ENCODE results near the gene NMNAT3.

NMNAT3 gene

GRCh38 chr3:139541532-139542288 is 136.1 kb downstream of the NMNAT3 start:
- no peak for DNase-seq (ENCODE audit: low read depth in 2 of 2)

GRCh38 chr3:139540651-139541531 is 136.9 kb downstream of the NMNAT3 start:
- DNase-seq (ENCODE audit: low read depth in 2 of 2), result no peak

- no peak for DNase-seq (ENCODE audit: low read depth in 2 of 2)
These were observed 139.0 kb downstream of the NMNAT3 start for GRCh38 chr3:139538733-139539132.

GRCh38 chr3:139537795-139538621 is 139.8 kb downstream of the NMNAT3 start:
- no peak for DNase-seq (ENCODE audit: low read depth in 2 of 2)

GRCh38 chr3:139537361-139537760 is 140.4 kb downstream of the NMNAT3 start:
- no peak for DNase-seq (ENCODE audit: low read depth in 2 of 2)

GRCh38 chr3:139534992-139535879 is 142.5 kb downstream of the NMNAT3 start:
- DNase-seq (ENCODE audit: low read depth in 2 of 2), result no peak

GRCh38 chr3:139534455-139534812 is 143.3 kb downstream of the NMNAT3 start:
- DNase-seq (ENCODE audit: low read depth in 2 of 2), result no peak

- DNase-seq (ENCODE audit: low read depth in 2 of 2), result no peak
These were observed 143.9 kb downstream of the NMNAT3 start for GRCh38 chr3:139533781-139534454.

GRCh38 chr3:139532976-139533375 is 144.8 kb downstream of the NMNAT3 start:
- DNase-seq (ENCODE audit: low read depth in 2 of 2), result no peak

GRCh38 chr3:139530717-139531116 is 147.1 kb downstream of the NMNAT3 start:
- DNase-seq (ENCODE audit: low read depth in 2 of 2), result no peak

- DNase-seq (ENCODE audit: low read depth in 2 of 2), result no peak
These were observed 148.1 kb downstream of the NMNAT3 start for GRCh38 chr3:139529662-139530061.

GRCh38 chr3:139528924-139529323 is 148.8 kb downstream of the NMNAT3 start:
- DNase-seq (ENCODE audit: low read depth in 2 of 2), result no peak

- DNase-seq (ENCODE audit: low read depth in 2 of 2), result no peak
These were observed 149.5 kb downstream of the NMNAT3 start for GRCh38 chr3:139528281-139528680.

GRCh38 chr3:139527265-139527664 is 150.5 kb downstream of the NMNAT3 start:
- DNase-seq (ENCODE audit: low read depth in 2 of 2), result no peak

- no peak for DNase-seq (ENCODE audit: low read depth in 2 of 2)
These were observed 151.6 kb downstream of the NMNAT3 start for GRCh38 chr3:139526146-139526545.

GRCh38 chr3:139524841-139525636 is 152.7 kb downstream of the NMNAT3 start:
- no peak for DNase-seq (ENCODE audit: low read depth in 2 of 2)

GRCh38 chr3:139523718-139524117 is 154.1 kb downstream of the NMNAT3 start:
- no peak for DNase-seq (ENCODE audit: low read depth in 2 of 2)

- no peak for DNase-seq (ENCODE audit: low read depth in 2 of 2)
These were observed 154.6 kb downstream of the NMNAT3 start for GRCh38 chr3:139523166-139523565.

GRCh38 chr3:139522421-139522820 is 155.4 kb downstream of the NMNAT3 start:
- no peak for DNase-seq (ENCODE audit: low read depth in 2 of 2)

GRCh38 chr3:139521816-139522215 is 156.0 kb downstream of the NMNAT3 start:
- DNase-seq (ENCODE audit: low read depth in 2 of 2), result no peak

Data from stimulated activated CD8-positive, alpha-beta memory T cell treated with anti-CD3 and anti-CD28 coated beads, Interleukin-15, amount 100 ng/mL, for 4 hours (primary cell).